K562 (cell line): Measurements from ENCODE around the gene PILRA. TPM values are rescaled to one million over a fixed set of nuclear protein-coding genes. Genes with fewer than 3 reads are reported as not detected.
"Not testable (repeated sequence)": the region's sequence is repeated elsewhere in the genome, so short reads cannot be mapped to it uniquely, and the experiment has no call there.

ENCODE experiments used
- ATAC-seq: fragments of 200-7000 bp; cut with Tn5 transposase; 3 replicates; pipeline ENCODE4 v1.9.1; 2020; ENCODE audit warnings: moderate library complexity
- BruUV-seq: library from RNA; stranded (reverse); fragments of 400-500 nt; replicated peaks from 2 replicates; lab custom pipeline; 2021; lab: Mats Ljungman, UMichigan
- CTCF ChIA-PET: fragments of 300-600 bp; formaldehyde crosslinking; extraction: SDS; loops from one replicate; lab custom pipeline; 2021; ENCODE audit warnings: low intra/inter-chr PET ratio; lab: Yijun Ruan, JAX
- POLR2A ChIA-PET: fragments of 300-600, 350-650 bp; sonication (Branson Sonifier 250); formaldehyde crosslinking; extraction: SDS; loops from one replicate; lab custom pipeline; 2021; ENCODE audit warnings: antibody characterized with exemption, inconsistent platforms; lab: Yijun Ruan, JAX
- DNase-seq, 4 experiments: peaks; one replicate each; pipeline versions ENCODE4 v3.0.0 to v3.0.0-alpha.2; 2011 to 2018; ENCODE audit warnings: low spot score in 3 of 4, mixed read lengths in 3 of 4; ENCODE audit errors: extremely low read depth in 1 of 4
- FAIRE-seq: peaks from 2 replicates; lab custom pipeline; 2011; peaks lifted over from hg19 to GRCh38; lab: Jason Lieb, UNC
- H2AFZ ChIP-seq: 2 replicates; pipeline ENCODE4 v1.6.0; 2011; ENCODE audit warnings: low read depth, low read length, control low read depth, inconsistent platforms
- H3K27ac ChIP-seq: fragments of 200-600 bp; 3 replicates; pipeline ENCODE4 v1.8.0; 2011; ENCODE audit warnings: low read depth, mild to moderate bottlenecking, control low read depth, inconsistent platforms, low read length, moderate library complexity, mixed read lengths; ENCODE audit errors: extremely low read depth
- H3K27me3 ChIP-seq, 2 experiments: fragments of 300-600 bp in 1 of 2; 2 replicates in 1 of 2; 3 replicates in 1 of 2; pipeline versions ENCODE4 v1.6.0 to v1.8.0; 2011; ENCODE audit warnings: inconsistent platforms in 2 of 2, low read length in 2 of 2, mild to moderate bottlenecking in 1 of 2, mixed read lengths in 1 of 2, moderate library complexity in 1 of 2; ENCODE audit not compliant: control insufficient read depth in 2 of 2, insufficient read depth in 2 of 2
- H3K36me3 ChIP-seq: fragments of 300-600 bp; 3 replicates; pipeline ENCODE4 v1.8.0; 2011; ENCODE audit warnings: mild to moderate bottlenecking, low read length, inconsistent platforms; ENCODE audit not compliant: control insufficient read depth, insufficient read depth
- H3K4me1 ChIP-seq, 2 experiments: fragments of 200-600 bp in 1 of 2; replicated peaks in 1 of 2; 2 replicates in 1 of 2; 3 replicates in 1 of 2; pipeline versions ENCODE4 v1.5.1 to v1.8.0; 2011; ENCODE audit warnings: inconsistent platforms in 2 of 2, low read length in 2 of 2, mild to moderate bottlenecking in 1 of 2, mixed read lengths in 1 of 2, moderate library complexity in 1 of 2; ENCODE audit not compliant: control insufficient read depth in 2 of 2, insufficient read depth in 2 of 2
- H3K4me2 ChIP-seq: 2 replicates; pipeline ENCODE4 v1.6.1; 2011; ENCODE audit warnings: low read length, control low read depth, inconsistent platforms, mixed read lengths; ENCODE audit not compliant: insufficient read depth
- H3K4me3 ChIP-seq: fragments of 200-600 bp; sonication (generic), shearing (Covaris generic); 2 replicates; pipeline ENCODE4 v1.5.1; 2016; ENCODE audit warnings: control low read depth, inconsistent platforms
- H3K79me2 ChIP-seq: fragments of 200-600 bp; 3 replicates; pipeline ENCODE4 v1.8.0; 2011; ENCODE audit warnings: low read length, inconsistent platforms; ENCODE audit not compliant: control insufficient read depth, insufficient read depth
- H3K9ac ChIP-seq, 2 experiments: 2 replicates each; pipeline versions ENCODE4 v1.6.0 to v1.6.1; 2011; ENCODE audit warnings: low read depth in 2 of 2, low read length in 2 of 2, control low read depth in 1 of 2, inconsistent platforms in 1 of 2, mild to moderate bottlenecking in 1 of 2, mixed read lengths in 1 of 2; ENCODE audit not compliant: insufficient read depth in 1 of 2
- H3K9me1 ChIP-seq: one replicate; pipeline ENCODE4 v1.6.0; 2011; ENCODE audit warnings: inconsistent platforms, mild to moderate bottlenecking, low read length, moderate library complexity; ENCODE audit not compliant: control insufficient read depth, insufficient read depth
- H3K9me3 ChIP-seq: replicated peaks from 2 replicates; pipeline ENCODE4 v1.5.1; 2011; ENCODE audit warnings: low read depth, low read length, inconsistent platforms; ENCODE audit not compliant: control insufficient read depth, insufficient read depth
- H4K20me1 ChIP-seq: replicated peaks from 2 replicates; pipeline ENCODE4 v1.6.1; 2011; ENCODE audit warnings: low read length, inconsistent platforms, mixed read lengths; ENCODE audit not compliant: control insufficient read depth, insufficient read depth
- CCAR2 ChIP-seq: fragments of 200-400 bp; formaldehyde crosslinking; IDR thresholded peaks from 2 replicates; pipeline ENCODE4 v1.6.1; 2017; ENCODE audit warnings: mild to moderate bottlenecking, low read depth, low read length
- CREB1 ChIP-seq, 2 experiments: sonication (generic) in 1 of 2; formaldehyde crosslinking in 1 of 2; IDR thresholded peaks; 2 replicates each; pipeline versions ENCODE4 v1.6.1 to v1.8.0; 2012 to 2022; ENCODE audit warnings: inconsistent platforms in 1 of 2, mild to moderate bottlenecking in 1 of 2, missing genetic modification reagents in 1 of 2, moderate library complexity in 1 of 2
- CSDE1 ChIP-seq, 2 experiments: fragments of 450-650 bp; IDR thresholded peaks; 2 replicates each; pipeline ENCODE4 v1.6.1; 2016; ENCODE audit warnings: mild to moderate bottlenecking in 1 of 2
- GABPB2 ChIP-seq: fragments of 250-450 bp; sonication (Bioruptor Pico); conservative IDR thresholded peaks from 2 replicates; pipeline ENCODE4 v1.5.1; 2021; ENCODE audit warnings: mild to moderate bottlenecking
- KLF16 ChIP-seq: IDR thresholded peaks from 2 replicates; pipeline ENCODE4 v1.6.1; 2016; ENCODE audit warnings: antibody characterized with exemption
- LCOR ChIP-seq: sonication (generic); formaldehyde crosslinking; IDR thresholded peaks from 2 replicates; pipeline ENCODE4 v1.8.0; 2022; ENCODE audit warnings: mild to moderate bottlenecking, missing genetic modification reagents
- NCOR1 ChIP-seq: fragments of 450-650 bp; IDR thresholded peaks from 2 replicates; pipeline ENCODE4 v1.6.1; 2016; ENCODE audit warnings: mild to moderate bottlenecking, moderate library complexity
- POLR2AphosphoS5 ChIP-seq: IDR thresholded peaks from 2 replicates; pipeline ENCODE4 v1.6.1; 2011; ENCODE audit warnings: mild to moderate bottlenecking, low read depth, low read length, moderate library complexity; ENCODE audit not compliant: control insufficient read depth, insufficient read depth
- POLR2G ChIP-seq: fragments of 200-400 bp; formaldehyde crosslinking; IDR thresholded peaks from 2 replicates; pipeline ENCODE4 v1.6.1; 2017; ENCODE audit warnings: low read depth, mild to moderate bottlenecking, antibody characterized with exemption, low read length, moderate library complexity
- POLR3G ChIP-seq: IDR thresholded peaks from 2 replicates; pipeline ENCODE4 v1.6.1; 2011; ENCODE audit not compliant: insufficient read length, insufficient replicate concordance; ENCODE audit errors: extremely low read depth
- SRF ChIP-seq, 2 experiments: fragments of 250-450, 450-650 bp in 1 of 2; sonication (Bioruptor Pico) in 1 of 2; sonication (generic) in 1 of 2; formaldehyde crosslinking; IDR thresholded peaks; 2 replicates each; pipeline versions ENCODE4 v1.5.0 to v1.5.1; 2020 to 2022; ENCODE audit warnings: mild to moderate bottlenecking in 1 of 2, missing genetic modification reagents in 1 of 2
- U2AF2 ChIP-seq: fragments of 200-400 bp; formaldehyde crosslinking; optimal IDR thresholded peaks from 2 replicates; pipeline ENCODE3; 2017; ENCODE audit warnings: low read depth, mild to moderate bottlenecking, low read length
- WGBS: fragments of 100-300 bp; shearing (Covaris generic); methylation state at CpG from one replicate; pipeline ENCODE4 v1.1.6; 2016; ENCODE audit warnings: low coverage, mixed read lengths; ENCODE audit not compliant: insufficient coverage; ENCODE audit errors: missing lambda C conversion rate; 5-methylcytosine and 5-hydroxymethylcytosine counted together
- in situ Hi-C: fragments of 300-500 bp; cut with MboI; formaldehyde crosslinking; loops from 4 replicates; pipeline ENCODE4 v1.15.0; 2018; ENCODE audit warnings: inconsistent platforms, mixed read lengths
- intact Hi-C: fragments of 100-400 bp; cut with micrococcal nuclease; formaldehyde crosslinking; loops from 2 replicates; pipeline ENCODE4 v1.14.2; 2022
- polyA plus RNA-seq, 8 experiments: library from polyadenylated mRNA; depleted of rRNA in 4 of 8; stranded (reverse) in 5 of 8; unstranded in 3 of 8; fragments of >200 nt; fragmentation: Nextera tagmentation in 2 of 8; fragmentation: Illumina TruSeq in 1 of 8; extraction: Ambion mirVana in 2 of 8; extraction: Trizol in 1 of 8; gene quantifications; 2 replicates each; pipeline versions ENCODE4 v1.2.1 to v1.2.3, GENCODE V29; 2011 to 2014; ENCODE audit warnings: inconsistent platforms in 1 of 8, missing spikeins in 1 of 8
- total RNA-seq, 7 experiments: library from RNA; depleted of rRNA in 6 of 7; stranded (reverse); fragments of >200 nt in 6 of 7; fragmentation: Illumina TruSeq in 2 of 7; extraction: Trizol in 2 of 7; gene quantifications; 2 replicates each; pipeline versions ENCODE4 v1.2.1 to v1.2.3, GENCODE V29; 2011 to 2021; ENCODE audit warnings: low replicate concordance in 1 of 7

PILRA gene
- total and polyA plus RNA-seq, 9 of the 15 experiments (the other 6 are each of a cell fraction or from before 2014, with no cell fraction given) = 0.13 to 1.8 (median 0.62) TPM

GRCh38 chr7:100364480-100364879 is 8.8 kb upstream of the PILRA start (continued):
- TF ChIP-seq KLF16 = peak; percentile 31; the same call in 1 of the 2 replicates

- Histone ChIP-seq H3K4me1 (peaks cover 7 to 12% of the 10 kb centered on the region in 2 experiments; a peak in 4 of 5 replicates), H3K9ac (peak overlapping the region in 1 of 2 experiments; percentile 80; a peak in 1 of 4 replicates), H3K36me3 (peaks cover 46% of the 10 kb centered on the region)
- H3K4me2 ChIP-seq, FAIRE-seq, H4K20me1 ChIP-seq, H3K9me1 ChIP-seq, H3K27ac ChIP-seq, H3K27me3 ChIP-seq, CTCF ChIA-PET, DNase-seq, BruUV-seq, H3K79me2 ChIP-seq, intact Hi-C loops, in situ Hi-C loops, H2AFZ ChIP-seq, H3K9me3 ChIP-seq, ATAC-seq, H3K4me3 ChIP-seq: not testable (repeated sequence)
- 88% methylated on average over 6 of the region's 7 CpGs for WGBS
- POLR2A ChIA-PET = interaction anchor here (1.4 to 1.8 kb wide), 2 partner anchors 10 kb away, joined by 3 to 6 read pairs; no protein-coding TSS in a partner anchor
Measured at GRCh38 chr7:100365998-100366367, 7.3 kb upstream of the PILRA start.

DNA sequence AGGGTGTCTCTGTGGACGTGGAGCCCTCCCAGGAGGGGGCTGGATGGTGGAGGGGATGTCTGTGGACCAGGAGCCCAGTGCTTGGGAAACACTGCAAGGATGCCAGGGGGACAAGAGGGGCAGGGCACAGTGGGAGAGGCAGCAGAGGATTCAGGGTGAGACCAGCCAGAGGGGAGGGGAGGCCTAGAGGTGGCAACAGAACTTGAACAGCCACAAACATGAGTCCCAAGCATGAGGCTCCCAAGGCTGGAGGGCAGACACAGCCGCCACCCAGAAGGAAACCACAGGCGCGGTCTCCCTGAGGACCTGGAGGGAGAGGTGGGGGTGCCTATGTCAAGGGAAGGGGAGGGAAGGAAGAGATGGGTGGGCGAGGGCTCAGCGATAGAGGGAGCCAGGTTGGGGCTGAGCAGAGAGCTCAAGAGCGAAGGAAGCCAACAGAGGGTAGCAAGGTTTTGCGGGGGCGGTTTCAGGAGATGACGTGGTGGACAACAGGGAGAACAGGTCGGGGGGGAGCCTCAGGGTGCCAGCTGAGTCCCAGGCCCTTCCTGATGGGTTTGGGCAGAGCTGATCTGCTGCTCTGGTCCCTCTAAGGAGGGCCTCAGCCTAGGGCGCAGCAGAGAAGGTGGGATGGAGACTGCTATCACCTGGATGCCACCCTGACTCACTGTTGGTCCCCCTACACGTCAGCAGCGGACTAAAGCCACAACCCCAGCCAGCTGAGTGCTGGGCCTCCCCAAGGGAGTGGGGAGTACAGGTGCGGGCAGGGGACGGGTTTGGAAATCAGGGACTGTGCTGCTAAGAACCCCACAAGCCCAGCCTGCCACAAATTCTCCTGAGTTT is 6.7 kb upstream of the PILRA start:
- Histone ChIP-seq H3K36me3 (peaks cover 39% of the 10 kb centered on the region), H3K4me2 (no peak overlapping the region), H3K4me1 (peaks cover 7 to 14% of the 10 kb centered on the region in 2 experiments; a peak in 4 of 5 replicates), H4K20me1 (no peaks in the 10 kb centered on the region), H3K9me3 (no peaks in the 10 kb centered on the region), H3K27me3 (no peaks in the 10 kb centered on the region), H3K9ac (peak overlapping the region in 1 of 2 experiments; percentile 80; a peak in 2 of 4 replicates), H3K27ac (no peak overlapping the region), H3K79me2 (no peaks in the 10 kb centered on the region), H3K4me3 (no peak overlapping the region), H2AFZ (no peak overlapping the region), H3K9me1 (peaks cover 4% of the 10 kb centered on the region)
- DNase-seq (peak in 2 of 4 experiments; percentile 20 to 23), ATAC-seq (peak; percentile 2), FAIRE-seq (no peak)
- ChIA-PET POLR2A (interaction anchor here (0.5 to 0.6 kb wide), 2 partner anchors 12 to 1396 kb away, joined by 3 read pairs; no protein-coding TSS in a partner anchor), CTCF (no interaction called here)
- 78% methylated on average over 16 of the region's 16 CpGs for WGBS
- no TSS peak for BruUV-seq
- intact Hi-C loops = no loop called here
- in situ Hi-C loops = no loop called here
- TF ChIP-seq GABPB2 (no peak), CCAR2 (no peak), SRF (CRISPR knock-in tag; IDR thresholded peaks at IDR 0.05) (no peak), LCOR (no peak), POLR2G (peak; percentile 69), U2AF2 (no peak), POLR2AphosphoS5 (peak; percentile 15; the same call in 1 of the 2 replicates), POLR3G (no peak), CSDE1 (IDR thresholded peaks at IDR 0.05) (no peak), CREB1 (IDR thresholded peaks at IDR 0.05) (0 out of 2 replicates have a peak, but pooled peaks have one; percentile 5), CREB1 (CRISPR knock-in tag; IDR thresholded peaks at IDR 0.05) (no peak), NCOR1 (0 out of 2 replicates have a peak, but pooled peaks have one; percentile 18)
